C4-2B (cell line): ENCODE measurements around the gene BMAL1.

Experiments
- ZFX ChIP-seq: fragments of 450-650 bp; IDR thresholded peaks from 2 replicates; pipeline ENCODE4 v1.6.1; 2017
- TF ChIP-seq, protein P1 (sequence below): fragments of 450-650 bp; conservative IDR thresholded peaks from 2 replicates; pipeline ENCODE4 v1.5.1; 2017; ENCODE audit warnings: mild to moderate bottlenecking

GRCh38 chr11:13294178-13294577, 16.6 kb downstream of the BMAL1 start:
- TF ChIP-seq, protein P1, sequence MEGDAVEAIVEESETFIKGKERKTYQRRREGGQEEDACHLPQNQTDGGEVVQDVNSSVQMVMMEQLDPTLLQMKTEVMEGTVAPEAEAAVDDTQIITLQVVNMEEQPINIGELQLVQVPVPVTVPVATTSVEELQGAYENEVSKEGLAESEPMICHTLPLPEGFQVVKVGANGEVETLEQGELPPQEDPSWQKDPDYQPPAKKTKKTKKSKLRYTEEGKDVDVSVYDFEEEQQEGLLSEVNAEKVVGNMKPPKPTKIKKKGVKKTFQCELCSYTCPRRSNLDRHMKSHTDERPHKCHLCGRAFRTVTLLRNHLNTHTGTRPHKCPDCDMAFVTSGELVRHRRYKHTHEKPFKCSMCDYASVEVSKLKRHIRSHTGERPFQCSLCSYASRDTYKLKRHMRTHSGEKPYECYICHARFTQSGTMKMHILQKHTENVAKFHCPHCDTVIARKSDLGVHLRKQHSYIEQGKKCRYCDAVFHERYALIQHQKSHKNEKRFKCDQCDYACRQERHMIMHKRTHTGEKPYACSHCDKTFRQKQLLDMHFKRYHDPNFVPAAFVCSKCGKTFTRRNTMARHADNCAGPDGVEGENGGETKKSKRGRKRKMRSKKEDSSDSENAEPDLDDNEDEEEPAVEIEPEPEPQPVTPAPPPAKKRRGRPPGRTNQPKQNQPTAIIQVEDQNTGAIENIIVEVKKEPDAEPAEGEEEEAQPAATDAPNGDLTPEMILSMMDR: no peak
- no peak for TF ChIP-seq ZFX
